Kidney epithelial cell (primary cell): ENCODE results near the gene SPATA9. TPM values are rescaled to one million over a fixed set of nuclear protein-coding genes. Genes with fewer than 3 reads are reported as not detected.

Experiments
- DNase-seq: peaks from one replicate; pipeline ENCODE4 v3.0.0-alpha.2; 2010; ENCODE audit warnings: low read depth
- H3K27me3 ChIP-seq: 2 replicates; pipeline ENCODE4 v1.6.0; 2011; ENCODE audit warnings: low read length; ENCODE audit not compliant: control insufficient read depth, insufficient read depth
- H3K36me3 ChIP-seq: 2 replicates; pipeline ENCODE4 v1.5.1; 2011; ENCODE audit warnings: low read length; ENCODE audit not compliant: control insufficient read depth, insufficient read depth
- H3K4me3 ChIP-seq: 2 replicates; pipeline ENCODE4 v1.5.1; 2011; ENCODE audit warnings: low read depth, mild to moderate bottlenecking, control low read depth, low read length
- CTCF ChIP-seq: IDR thresholded peaks from 2 replicates; pipeline ENCODE4 v1.5.1; 2011; ENCODE audit warnings: mild to moderate bottlenecking, moderate library complexity, low read length, control low read depth, inconsistent platforms; ENCODE audit not compliant: insufficient read depth, poor library complexity, severe bottlenecking
- total RNA-seq: library from RNA; depleted of rRNA; stranded (reverse); fragments of >200 nt; gene quantifications from 2 replicates; pipeline ENCODE4 v1.2.3, GENCODE V29; 2015

SPATA9 gene
- total RNA-seq, 1 donor from 2014 or later, result not detected

- Histone ChIP-seq H3K27me3 (peaks cover 17% of the 10 kb centered on the region), H3K4me3 (no peak overlapping the region), H3K36me3 (no peaks in the 10 kb centered on the region)
- DNase-seq, result no peak
- no peak for TF ChIP-seq CTCF
Measured at GRCh38 chr5:95624368-95624767, 58.4 kb downstream of the SPATA9 start.

- no peaks in the 10 kb centered on the region for H3K36me3 ChIP-seq
- no peak for DNase-seq
- peaks cover 17% of the 10 kb centered on the region for H3K27me3 ChIP-seq
- no peak for TF ChIP-seq CTCF
- H3K4me3 ChIP-seq, result no peak overlapping the region
Measured at GRCh38 chr5:95623706-95624105, 59.1 kb downstream of the SPATA9 start.

- DNase-seq, result no peak
- H3K36me3 ChIP-seq, result no peaks in the 10 kb centered on the region
- H3K4me3 ChIP-seq, result no peak overlapping the region
- TF ChIP-seq CTCF, result no peak
- H3K27me3 ChIP-seq, result peaks cover 17% of the 10 kb centered on the region
Measured at GRCh38 chr5:95621839-95622629, 60.8 kb downstream of the SPATA9 start.

GRCh38 chr5:95620870-95621838 is 61.6 kb downstream of the SPATA9 start:
- DNase-seq, result no peak
- no peaks in the 10 kb centered on the region for H3K36me3 ChIP-seq
- TF ChIP-seq CTCF, result no peak
- H3K27me3 ChIP-seq, result peaks cover 17% of the 10 kb centered on the region
- H3K4me3 ChIP-seq, result peak overlapping the region; percentile 48

- no peak for TF ChIP-seq CTCF
- DNase-seq, result no peak
- Histone ChIP-seq H3K36me3 (no peaks in the 10 kb centered on the region), H3K27me3 (peaks cover 17% of the 10 kb centered on the region), H3K4me3 (peak within 1 kb of the TSS; percentile 48)
Measured at GRCh38 chr5:95620030-95620869, 62.5 kb downstream of the SPATA9 start, which contains the start of gene GPR150. Gene GPR150, plus strand, starts transcription at chr5:95620087. Its CDS starts 189 bp downstream, at chr5:95620276.
